Body of pancreas (tissue), 4 donors: ENCODE measurements around the gene DGKE. TPM values are rescaled to one million over a fixed set of nuclear protein-coding genes. Genes with fewer than 3 reads are reported as not detected.

Experiments used
- ATAC-seq: fragments of 150-250 bp; one replicate; pipeline ENCODE4 v1.9.1; 2016
- DNase-seq, 4 donors: peaks; one replicate each; pipeline ENCODE4 v3.0.0-alpha.2; 2019
- H3K27ac ChIP-seq, 4 donors: fragments of 200-600 bp; sonication (generic); 1 replicate in 3 of 4; 2 replicates in 1 of 4; pipeline versions ENCODE4 v1.5.1 to v1.6.1; 2016 to 2019; ENCODE audit warnings: mild to moderate bottlenecking in 1 of 4, mixed read lengths in 1 of 4, moderate library complexity in 1 of 4
- H3K27me3 ChIP-seq, 2 donors: fragments of 200-600 bp; sonication (generic); one replicate each; pipeline ENCODE4 v1.6.0; 2016; ENCODE audit warnings: mild to moderate bottlenecking in 1 of 2
- H3K36me3 ChIP-seq, 2 donors: fragments of 200-600 bp; sonication (generic); replicated peaks in 1 of 2; 2 replicates each; pipeline ENCODE4 v1.5.1; 2016; ENCODE audit warnings: low read depth in 2 of 2; ENCODE audit not compliant: insufficient read depth in 1 of 2
- H3K4me1 ChIP-seq: fragments of 200-600 bp; sonication (generic); one replicate; pipeline ENCODE4 v1.6.0; 2016
- H3K4me3 ChIP-seq, 2 donors: fragments of 200-600 bp; sonication (generic); 1 replicate in 1 of 2; 2 replicates in 1 of 2; pipeline ENCODE4 v1.5.1; 2016 to 2019
- H3K9me3 ChIP-seq, 3 donors: fragments of 200-600 bp; sonication (generic); 1 replicate in 2 of 3; 2 replicates in 1 of 3; pipeline ENCODE4 v1.5.1; 2016
- CTCF ChIP-seq, 7 experiments: fragments of 450-650 bp in 4 of 7; fragments of 200-600 bp in 3 of 7; sonication (generic) in 3 of 7; IDR thresholded peaks; one replicate each; pipeline ENCODE4 v1.5.1; 2016 to 2019; ENCODE audit warnings: antibody characterized with exemption in 7 of 7
- POLR2A ChIP-seq, 3 donors: fragments of 450-650 bp; IDR thresholded peaks; one replicate each; pipeline ENCODE4 v1.6.1; 2016; ENCODE audit warnings: antibody characterized with exemption in 3 of 3, mild to moderate bottlenecking in 2 of 3
- WGBS, 2 donors: methylation state at CpG; one replicate each; pipeline ENCODE4 v1.1.5; 2017; 5-methylcytosine and 5-hydroxymethylcytosine counted together
- intact Hi-C: fragments of 100-400 bp; cut with DNase I; formaldehyde crosslinking; loops from one replicate; pipeline ENCODE4 v1.15.1; 2023
- total RNA-seq, 2 donors: library from RNA; depleted of rRNA; stranded (reverse); fragments of >200 nt; gene quantifications; one replicate each; pipeline ENCODE4 v1.1.0, GENCODE V29; 2016

The DGKE gene
- total RNA-seq, 2 donors from 2014 or later: 4.6 to 7.0 TPM

- no peaks in the 10 kb centered on the region for H3K36me3 ChIP-seq
- DNase-seq (no peak), ATAC-seq (no peak)
- intact Hi-C loops: no loop called here
- TF ChIP-seq POLR2A (IDR thresholded peaks at IDR 0.05) (no peak), CTCF (IDR thresholded peaks at IDR 0.05) (no peak)
- no peak overlapping the region for H3K27ac ChIP-seq
- H3K4me3 ChIP-seq: no peak overlapping the region
- no peaks in the 10 kb centered on the region for H3K4me1 ChIP-seq
- H3K27me3 ChIP-seq: no peaks in the 10 kb centered on the region
- WGBS, 2 donors: 89 to 92% methylated on average over 12 of the region's 12 CpGs
- no peaks in the 10 kb centered on the region for H3K9me3 ChIP-seq
These were observed 22.8 kb upstream of the DGKE start for GRCh38 chr17:56810891-56811775.

- no peaks in the 10 kb centered on the region for H3K9me3 ChIP-seq
- H3K36me3 ChIP-seq: no peaks in the 10 kb centered on the region
- ATAC-seq: no peak
- no peak overlapping the region for H3K27ac ChIP-seq
- no peak for TF ChIP-seq CTCF (IDR thresholded peaks at IDR 0.05)
- no peak for TF ChIP-seq POLR2A (IDR thresholded peaks at IDR 0.05)
- WGBS, 2 donors: 82 to 87% methylated on average over 5 to 7 of the region's 7 CpGs
- H3K4me3 ChIP-seq: no peak overlapping the region
- no peaks in the 10 kb centered on the region for H3K27me3 ChIP-seq
- intact Hi-C loops: no loop called here
- no peaks in the 10 kb centered on the region for H3K4me1 ChIP-seq
- DNase-seq: no peak
These were observed 21.0 kb upstream of the DGKE start for GRCh38 chr17:56812901-56813388.

GRCh38 chr17:56815711-56816110, 18.2 kb upstream of the DGKE start:
- WGBS, 2 donors: 80 to 91% methylated on average over 6 of the region's 6 CpGs
- Histone ChIP-seq H3K27ac (no peak overlapping the region), H3K27me3 (no peaks in the 10 kb centered on the region), H3K4me1 (peaks cover 12% of the 10 kb centered on the region), H3K36me3 (no peaks in the 10 kb centered on the region), H3K4me3 (no peak overlapping the region), H3K9me3 (no peaks in the 10 kb centered on the region)
- no peak for ATAC-seq
- TF ChIP-seq CTCF (IDR thresholded peaks at IDR 0.05) (no peak), POLR2A (IDR thresholded peaks at IDR 0.05) (no peak)
- DNase-seq: no peak
- intact Hi-C loops: no loop called here

GRCh38 chr17:56817066-56817465, 16.9 kb upstream of the DGKE start:
- DNase-seq (no peak), ATAC-seq (no peak)
- no peaks in the 10 kb centered on the region for H3K27me3 ChIP-seq
- intact Hi-C loops: no loop called here
- H3K36me3 ChIP-seq: no peaks in the 10 kb centered on the region
- peaks cover 12% of the 10 kb centered on the region for H3K4me1 ChIP-seq
- no peaks in the 10 kb centered on the region for H3K9me3 ChIP-seq
- H3K27ac ChIP-seq: no peak overlapping the region
- TF ChIP-seq CTCF (IDR thresholded peaks at IDR 0.05) (no peak), POLR2A (IDR thresholded peaks at IDR 0.05) (no peak)
- no peak overlapping the region for H3K4me3 ChIP-seq

- Histone ChIP-seq H3K27me3 (no peaks in the 10 kb centered on the region), H3K27ac (no peak overlapping the region), H3K4me3 (no peak overlapping the region), H3K4me1 (peaks cover 24% of the 10 kb centered on the region), H3K36me3 (no peaks in the 10 kb centered on the region), H3K9me3 (no peaks in the 10 kb centered on the region)
- no peak for TF ChIP-seq POLR2A (IDR thresholded peaks at IDR 0.05)
- no peak for TF ChIP-seq CTCF (IDR thresholded peaks at IDR 0.05)
- intact Hi-C loops: no loop called here
- ATAC-seq (no peak), DNase-seq (no peak)
- WGBS, 2 donors: 82 to 85% methylated on average over 2 of the region's 2 CpGs
These were observed 14.9 kb upstream of the DGKE start for GRCh38 chr17:56819030-56819429.
